GM18517 (cell line): ENCODE results near the gene DSC1.
"Not testable (repeated sequence)": the region's sequence is repeated elsewhere in the genome, so short reads cannot be mapped to it uniquely, and the experiment has no call there.

Source experiments
- ATAC-seq: cut with Tn5 transposase; IDR thresholded peaks from one replicate; pipeline ENCODE4 v1.9.1; 2021; ENCODE audit warnings: mild to moderate bottlenecking, moderate library complexity; ENCODE audit not compliant: unreplicated experiment

DSC1 gene

DNA sequence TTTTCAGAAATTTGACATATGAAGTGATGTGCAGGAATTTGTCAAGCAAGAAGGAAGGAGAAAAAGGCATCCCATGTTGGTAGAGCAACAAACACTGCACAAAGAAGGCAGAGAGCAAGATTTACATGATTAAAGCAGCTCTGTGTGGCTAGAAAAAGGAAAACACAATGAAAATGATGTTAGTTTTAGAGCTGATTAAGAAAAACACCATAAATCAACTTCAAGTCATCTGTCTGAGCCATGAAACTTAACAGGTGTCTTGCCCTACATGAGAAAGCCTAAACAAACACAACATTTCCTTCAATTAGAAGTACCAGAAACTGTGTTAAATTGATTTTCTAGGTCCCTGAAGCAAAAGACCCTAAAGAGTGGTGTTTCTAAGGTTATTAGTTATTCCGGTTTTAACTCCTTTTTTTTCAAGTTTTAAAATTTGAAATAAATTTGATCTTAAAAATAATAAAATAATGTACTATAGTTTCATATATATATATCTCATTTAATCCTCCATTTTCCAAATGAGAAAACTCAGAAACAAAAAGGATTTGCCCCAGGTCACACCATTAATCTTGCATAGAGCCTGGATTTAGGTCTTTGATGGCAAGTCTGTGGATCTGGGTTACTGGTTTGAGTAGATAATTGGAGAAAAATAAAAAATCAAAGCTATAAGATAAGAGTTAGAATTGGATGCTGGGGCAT is 8.6 kb upstream of the DSC1 start:
- no peak for ATAC-seq

- ATAC-seq, result no peak
Measured at GRCh38 chr18:31170335-31170734, 7.7 kb upstream of the DSC1 start.

DNA sequence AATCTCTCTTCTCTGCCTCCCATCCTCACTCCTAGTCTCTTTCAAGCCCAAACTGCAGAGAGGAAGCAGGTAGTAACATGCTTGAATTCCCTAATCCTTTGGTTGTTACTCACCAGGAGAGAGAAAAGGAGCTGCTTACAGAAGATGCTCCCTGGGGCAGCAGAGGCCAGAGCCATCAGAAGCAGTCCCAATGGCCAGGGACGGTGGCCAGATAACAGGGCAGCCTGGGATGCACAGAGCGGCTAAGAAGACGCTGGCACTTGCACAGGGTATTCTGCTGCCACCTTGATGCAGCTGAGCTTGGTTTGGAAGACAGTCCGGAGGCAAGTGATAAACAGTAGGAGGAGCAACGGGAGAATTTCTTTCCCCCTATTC is 250 bp downstream of the DSC1 start:
- ATAC-seq, result no peak

- no peak for ATAC-seq
Measured at GRCh38 chr18:31161757-31162418, 768 bp downstream of the DSC1 start.

- ATAC-seq, result no peak
Measured at GRCh38 chr18:31156821-31157763, 5.6 kb downstream of the DSC1 start.

- no peak for ATAC-seq
Measured at GRCh38 chr18:31155498-31155897, 7.2 kb downstream of the DSC1 start.

DNA sequence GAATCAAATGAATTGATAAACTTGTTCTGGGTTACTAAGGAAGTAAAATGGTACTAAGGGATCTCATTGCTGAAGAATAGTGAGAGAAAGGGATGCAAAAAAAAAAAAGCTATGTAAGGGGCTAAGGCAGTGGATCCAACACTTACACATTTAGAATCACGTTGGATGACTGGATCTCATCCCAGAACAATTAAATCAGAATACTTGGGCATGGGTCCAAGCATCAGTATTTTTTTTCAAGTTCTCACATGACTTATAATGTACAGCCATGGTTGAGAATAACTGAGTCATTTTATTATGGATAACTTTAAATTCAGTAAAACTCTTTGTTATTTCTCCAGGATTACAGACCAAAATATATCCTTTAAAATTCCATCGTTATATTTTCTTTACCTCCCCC is 8.5 kb downstream of the DSC1 start:
- no peak for ATAC-seq

- ATAC-seq, result no peak
Measured at GRCh38 chr18:31149351-31149750, 13.3 kb downstream of the DSC1 start.

DNA sequence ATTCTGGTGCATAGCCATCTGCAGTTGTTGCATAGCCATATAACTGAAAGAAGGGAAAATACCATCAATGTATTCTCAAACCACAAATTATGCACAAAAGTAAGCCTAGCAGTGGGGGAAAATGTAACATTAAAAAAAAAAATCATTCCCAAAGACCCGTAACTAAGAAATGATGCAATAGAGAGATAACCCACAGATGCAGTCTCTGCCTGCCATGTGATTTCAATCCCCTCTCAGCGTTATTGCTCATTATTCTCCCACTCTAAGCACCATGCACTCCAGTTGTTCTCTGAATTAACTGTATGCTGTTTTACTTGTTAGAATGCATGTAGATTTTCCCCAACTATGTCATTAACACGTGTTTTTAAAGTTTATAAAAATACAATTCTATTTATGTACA is 14.1 kb downstream of the DSC1 start:
- ATAC-seq, result no peak

DNA sequence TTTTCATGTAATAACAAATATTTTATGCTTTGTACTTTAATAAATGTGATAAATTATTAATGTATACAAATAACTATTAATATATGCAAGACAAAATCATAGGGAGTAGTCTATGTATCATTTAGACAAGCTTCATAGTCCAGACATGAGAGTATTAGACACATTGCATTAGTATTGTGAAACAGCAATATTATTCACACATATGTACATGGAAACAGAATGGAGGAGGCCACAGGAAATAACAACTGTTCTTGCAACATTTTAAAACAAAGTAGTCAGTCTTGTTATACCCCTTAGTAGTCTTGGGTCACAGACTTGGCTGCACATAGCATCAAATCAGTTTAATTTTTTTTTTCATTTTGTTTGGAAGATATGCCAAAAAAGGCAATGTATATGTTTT is 15.8 kb downstream of the DSC1 start:
- ATAC-seq, result no peak

- ATAC-seq, result no peak
Measured at GRCh38 chr18:31143025-31143424, 19.6 kb downstream of the DSC1 start.

GRCh38 chr18:31138709-31139108 is 23.9 kb downstream of the DSC1 start:
- ATAC-seq, result no peak

DNA sequence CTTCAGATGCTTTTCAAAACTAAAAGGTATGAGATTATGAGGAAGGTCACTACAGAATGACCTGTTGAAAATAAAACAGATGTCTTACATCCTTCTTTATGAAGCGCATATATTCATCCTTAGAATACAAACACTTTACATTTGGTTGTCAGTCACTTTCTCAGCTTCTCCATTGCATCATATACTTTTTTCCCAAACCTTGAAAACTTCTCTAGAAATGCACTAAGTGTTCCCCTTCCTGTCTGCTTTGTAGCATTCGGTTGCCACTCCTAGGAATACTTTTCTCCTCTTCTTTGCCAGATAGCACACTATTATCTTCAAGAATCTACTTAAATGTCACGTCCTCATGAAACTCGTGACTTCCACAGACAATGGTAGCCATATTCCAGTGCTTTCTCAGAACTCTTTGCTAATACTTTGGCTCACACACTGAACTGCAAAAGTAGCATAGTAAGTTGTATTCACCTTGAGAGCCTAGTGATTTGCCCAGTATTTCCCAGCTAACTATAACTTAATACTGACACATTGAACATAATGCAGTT is 27.6 kb downstream of the DSC1 start:
- no peak for ATAC-seq

DNA sequence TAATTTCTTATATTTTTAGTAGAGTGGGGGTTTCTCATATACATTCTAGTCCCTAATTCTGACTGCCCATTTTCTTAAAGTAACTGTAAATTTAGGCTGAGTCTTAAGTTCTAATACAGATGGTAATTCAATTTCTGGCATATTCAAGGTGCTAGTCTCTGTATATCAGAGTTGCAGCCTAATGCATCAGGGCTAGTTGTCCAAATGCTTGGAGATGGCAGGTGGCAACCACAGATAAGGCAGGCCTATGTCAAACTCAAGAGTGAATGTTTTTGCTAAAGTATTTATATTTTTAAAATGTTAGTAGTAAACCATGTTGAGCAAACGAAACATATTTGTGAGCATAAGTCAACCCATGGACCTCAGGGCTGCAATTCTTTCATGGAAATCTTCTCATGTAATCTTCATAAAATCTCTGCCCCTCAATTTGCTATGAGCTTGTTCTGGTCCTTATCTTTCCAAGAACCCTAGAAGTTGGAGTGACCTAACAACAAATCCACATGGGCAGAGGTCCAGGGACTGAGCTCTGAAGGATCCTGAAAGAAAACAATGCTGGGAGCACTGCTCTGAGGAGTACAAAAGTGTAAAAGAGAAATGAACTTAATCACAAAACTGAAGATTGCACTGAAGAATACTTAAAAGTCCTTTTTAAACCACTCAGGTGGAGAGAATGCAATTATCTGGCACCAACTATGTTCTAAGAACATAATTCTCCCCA is 33.1 kb downstream of the DSC1 start:
- no peak for ATAC-seq

- no peak for ATAC-seq
Measured at GRCh38 chr18:31125878-31126277, 36.8 kb downstream of the DSC1 start.

DNA sequence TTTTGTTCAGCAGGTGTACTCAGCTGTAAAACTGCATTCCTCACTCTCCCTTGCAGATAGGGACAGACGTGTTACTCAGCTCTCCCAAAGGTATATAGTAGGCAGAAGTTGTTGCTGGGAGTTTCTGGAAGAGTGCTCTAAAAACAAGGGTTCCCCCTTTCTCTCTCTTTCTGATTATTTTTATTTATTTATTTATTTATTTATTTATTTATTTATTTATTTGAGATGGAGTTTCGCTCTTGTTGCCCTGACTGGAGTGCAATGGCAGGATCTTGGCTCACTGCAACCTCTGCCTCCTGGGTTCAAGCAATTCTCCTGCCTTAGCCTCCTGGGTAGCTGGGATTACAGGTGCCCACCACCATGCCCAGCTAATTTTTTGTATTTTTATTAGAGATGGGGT is 39.5 kb downstream of the DSC1 start:
- ATAC-seq, result not testable (repeated sequence)

- no peak for ATAC-seq
Measured at GRCh38 chr18:31120594-31120993, 42.1 kb downstream of the DSC1 start.

DNA sequence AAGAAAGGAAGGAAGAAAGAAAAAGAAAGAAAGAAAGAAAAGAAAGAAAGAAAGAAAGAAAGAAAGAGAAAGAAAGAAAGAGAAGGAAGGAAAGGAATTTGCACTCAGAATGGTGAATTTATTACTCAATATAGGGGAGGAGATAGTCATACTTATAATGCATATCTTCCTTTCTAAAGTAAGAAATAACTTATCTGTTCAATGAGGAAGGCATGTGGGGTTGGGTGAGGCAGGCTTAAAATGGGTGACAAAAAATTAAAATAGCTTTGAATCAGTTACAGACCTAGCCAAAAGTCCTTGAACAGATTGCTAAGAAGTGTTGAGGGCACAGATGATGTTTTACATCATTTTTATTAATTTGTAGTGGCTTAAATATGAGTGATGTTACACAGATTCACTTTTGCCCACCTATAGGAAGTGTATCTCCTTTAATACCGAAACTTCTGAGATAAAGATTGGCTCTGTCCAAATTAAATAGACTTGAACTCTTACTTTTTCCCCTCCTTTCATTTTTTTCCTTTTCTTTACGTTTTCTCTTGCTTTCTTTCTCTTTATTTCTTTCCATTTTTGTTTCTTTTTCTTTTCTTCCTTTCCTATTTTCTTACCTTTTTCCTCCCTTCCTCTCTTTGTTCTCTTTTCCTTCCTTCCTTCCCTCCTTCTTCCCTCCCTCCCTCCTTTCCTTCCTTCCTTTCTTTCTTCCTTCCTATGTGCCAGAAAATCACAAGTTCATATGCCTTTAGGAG is 45.6 kb downstream of the DSC1 start:
- ATAC-seq, result no peak

DNA sequence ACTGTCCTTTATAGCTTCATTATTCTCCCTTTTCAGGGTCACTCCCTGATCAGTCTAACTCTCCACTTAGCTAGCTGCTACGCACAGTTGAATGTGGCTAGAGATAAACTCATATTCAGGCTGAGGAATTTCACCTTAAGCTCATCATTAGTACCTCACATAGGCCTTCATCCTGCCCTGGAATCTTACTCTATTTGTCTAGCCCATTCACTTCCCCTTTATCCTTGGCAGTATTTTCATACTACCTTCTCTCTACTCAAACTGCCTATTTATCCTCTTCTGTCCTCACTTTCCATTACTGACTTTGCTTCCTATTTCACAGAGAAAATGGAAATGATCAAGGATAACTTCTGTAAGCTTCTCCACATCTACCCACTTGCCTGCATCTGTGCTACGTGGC is 49.9 kb downstream of the DSC1 start:
- ATAC-seq, result no peak

DNA sequence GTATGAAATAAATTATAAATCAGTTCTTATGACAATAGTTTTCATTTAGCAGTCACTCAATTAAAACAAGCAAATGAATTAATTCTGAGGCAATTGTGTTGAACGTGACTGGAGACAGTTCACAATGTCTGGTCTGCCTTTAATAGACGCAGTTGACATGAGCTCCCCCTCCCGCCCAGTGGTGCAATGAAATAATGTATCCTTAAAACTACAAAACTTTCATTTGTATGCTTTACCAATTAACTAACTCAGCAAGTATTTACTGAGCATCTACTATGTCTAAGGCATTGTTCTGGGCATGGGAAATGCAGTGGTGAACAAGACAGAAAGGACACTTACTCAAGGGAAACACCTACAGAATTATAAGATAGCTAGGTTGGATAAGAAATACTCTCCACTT is 56.9 kb downstream of the DSC1 start:
- ATAC-seq, result no peak
